GOT3 (cell line): Measurements from ENCODE around the gene MRC2.
"Not testable (repeated sequence)": the region's sequence is repeated elsewhere in the genome, so short reads cannot be mapped to it uniquely, and the experiment has no call there.

Experiments
- DNase-seq: peaks from one replicate; lab custom pipeline; 2025; ENCODE audit warnings: mixed read lengths; lab: John Stamatoyannopoulos, UW

The MRC2 gene

GRCh38 chr17:62627219-62627903 lies at the start of gene MRC2:
MRC2 (plus strand) TSS chr17:62627670; CDS start chr17:62627803, 133 bp downstream.
- DNase-seq, result no peak

- no peak for DNase-seq
Observed at GRCh38 chr17:62578757-62579487, 48.5 kb upstream of the MRC2 start.

GRCh38 chr17:62580947-62581346 lies 46.5 kb upstream of the MRC2 start:
- no peak for DNase-seq

- DNase-seq, result no peak
Observed at GRCh38 chr17:62581764-62582163, 45.7 kb upstream of the MRC2 start.

- DNase-seq, result no peak
Observed at GRCh38 chr17:62587554-62587953, 39.9 kb upstream of the MRC2 start.

GRCh38 chr17:62588109-62588508 lies 39.4 kb upstream of the MRC2 start:
- no peak for DNase-seq

- no peak for DNase-seq
Observed at GRCh38 chr17:62591333-62591732, 36.1 kb upstream of the MRC2 start.

- not testable (repeated sequence) for DNase-seq
Observed at GRCh38 chr17:62591822-62592221, 35.6 kb upstream of the MRC2 start.

- no peak for DNase-seq
Observed at GRCh38 chr17:62592341-62593099, 35.0 kb upstream of the MRC2 start.

- DNase-seq, result no peak
Observed at GRCh38 chr17:62595484-62595883, 32.0 kb upstream of the MRC2 start.

GRCh38 chr17:62596662-62597061 lies 30.8 kb upstream of the MRC2 start:
- DNase-seq, result no peak

- no peak for DNase-seq
Observed at GRCh38 chr17:62597150-62597549, 30.3 kb upstream of the MRC2 start.

- DNase-seq, result no peak
Observed at GRCh38 chr17:62597920-62598319, 29.6 kb upstream of the MRC2 start.

GRCh38 chr17:62599964-62600657 lies 27.4 kb upstream of the MRC2 start:
- no peak for DNase-seq

GRCh38 chr17:62600805-62601204 lies 26.7 kb upstream of the MRC2 start:
- no peak for DNase-seq

- no peak for DNase-seq
Observed at GRCh38 chr17:62601471-62601870, 26.0 kb upstream of the MRC2 start.

- not testable (repeated sequence) for DNase-seq
Observed at GRCh38 chr17:62603783-62604182, 23.7 kb upstream of the MRC2 start.

- DNase-seq, result no peak
Observed at GRCh38 chr17:62605588-62605987, 21.9 kb upstream of the MRC2 start.

- DNase-seq, result no peak
Observed at GRCh38 chr17:62611292-62611691, 16.2 kb upstream of the MRC2 start.

GRCh38 chr17:62611728-62612127 lies 15.7 kb upstream of the MRC2 start:
- no peak for DNase-seq

GRCh38 chr17:62612289-62612688 lies 15.2 kb upstream of the MRC2 start:
- not testable (repeated sequence) for DNase-seq

GRCh38 chr17:62613095-62613494 lies 14.4 kb upstream of the MRC2 start:
- DNase-seq, result not testable (repeated sequence)
